Stomach (tissue), 4 donors: Measurements from ENCODE around the gene DLGAP5.

Experiments
- CTCF ChIP-seq, 7 experiments: fragments of 450-650 bp in 4 of 7; fragments of 200-600 bp in 3 of 7; sonication (generic) in 3 of 7; IDR thresholded peaks; one replicate each; pipeline ENCODE4 v1.5.1; 2016 to 2019; ENCODE audit warnings: antibody characterized with exemption in 7 of 7, control low read depth in 2 of 7, mild to moderate bottlenecking in 1 of 7
- POLR2A ChIP-seq, 4 donors: fragments of 450-650 bp; IDR thresholded peaks; one replicate each; pipeline ENCODE4 v1.6.1; 2016; ENCODE audit warnings: antibody characterized with exemption in 4 of 4, control low read depth in 2 of 4, mild to moderate bottlenecking in 1 of 4, moderate library complexity in 1 of 4
- POLR2AphosphoS5 ChIP-seq, 3 donors: sonication (generic); formaldehyde crosslinking; IDR thresholded peaks; one replicate each; pipeline ENCODE4 v1.6.1; 2016; ENCODE audit warnings: antibody characterized with exemption in 3 of 3

DNA sequence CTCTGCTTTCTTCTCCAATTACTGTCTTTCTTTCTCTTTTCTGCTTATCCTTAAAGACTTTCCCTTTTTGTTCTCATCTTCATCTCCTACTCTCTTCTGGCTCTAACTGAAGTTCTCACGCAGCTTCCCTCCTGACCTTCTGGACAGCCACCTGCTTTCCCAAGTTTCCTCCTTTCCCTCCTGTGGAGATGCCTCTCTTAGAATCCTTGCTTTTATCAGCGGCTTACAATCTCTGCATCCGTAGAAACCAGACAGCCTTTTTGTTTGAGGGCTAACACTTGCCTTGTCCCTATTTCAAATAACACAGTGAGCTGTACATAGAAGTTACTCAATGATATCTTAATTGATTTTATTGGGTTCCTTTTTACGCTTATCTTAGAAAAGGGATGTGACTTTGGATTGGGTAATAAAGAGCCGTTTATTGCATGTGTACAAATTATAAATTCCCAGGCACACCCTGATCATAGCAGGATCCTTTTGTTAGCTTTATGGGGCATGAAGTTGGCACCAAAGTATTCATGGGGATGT is 64.4 kb downstream of the DLGAP5 start:
- no peak for TF ChIP-seq POLR2A (IDR thresholded peaks at IDR 0.05)
- TF ChIP-seq CTCF (IDR thresholded peaks at IDR 0.05), result no peak
- no peak for TF ChIP-seq POLR2AphosphoS5 (IDR thresholded peaks at IDR 0.05)
